Raji (cell line): ENCODE results near the gene HDAC4.

Experiments used
- POLR2A ChIP-seq: IDR thresholded peaks from 2 replicates; pipeline ENCODE4 v1.6.1; 2011; ENCODE audit warnings: low read depth, low read length, control low read depth; ENCODE audit not compliant: insufficient read depth

HDAC4 gene

DNA sequence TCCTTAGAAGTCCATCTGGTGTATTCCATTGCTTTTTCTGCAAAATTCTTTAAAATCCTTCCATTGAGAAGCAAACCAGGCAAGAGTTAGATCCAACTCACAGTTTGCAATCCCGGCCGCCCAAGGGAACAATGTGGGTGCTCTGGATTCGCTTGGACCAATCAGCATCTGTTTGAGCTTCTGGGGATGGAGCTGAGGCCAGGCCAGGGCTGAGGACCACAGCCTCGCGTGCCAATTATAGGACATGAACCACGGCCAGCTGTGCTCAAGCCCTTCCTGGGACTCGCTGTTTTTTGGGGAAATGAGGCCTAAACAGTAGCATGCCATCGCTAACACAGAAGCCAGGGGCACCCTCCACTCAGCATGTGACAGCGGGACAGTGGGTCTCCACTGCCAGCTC, 270.8 kb downstream of the HDAC4 start:
- TF ChIP-seq POLR2A = no peak

DNA sequence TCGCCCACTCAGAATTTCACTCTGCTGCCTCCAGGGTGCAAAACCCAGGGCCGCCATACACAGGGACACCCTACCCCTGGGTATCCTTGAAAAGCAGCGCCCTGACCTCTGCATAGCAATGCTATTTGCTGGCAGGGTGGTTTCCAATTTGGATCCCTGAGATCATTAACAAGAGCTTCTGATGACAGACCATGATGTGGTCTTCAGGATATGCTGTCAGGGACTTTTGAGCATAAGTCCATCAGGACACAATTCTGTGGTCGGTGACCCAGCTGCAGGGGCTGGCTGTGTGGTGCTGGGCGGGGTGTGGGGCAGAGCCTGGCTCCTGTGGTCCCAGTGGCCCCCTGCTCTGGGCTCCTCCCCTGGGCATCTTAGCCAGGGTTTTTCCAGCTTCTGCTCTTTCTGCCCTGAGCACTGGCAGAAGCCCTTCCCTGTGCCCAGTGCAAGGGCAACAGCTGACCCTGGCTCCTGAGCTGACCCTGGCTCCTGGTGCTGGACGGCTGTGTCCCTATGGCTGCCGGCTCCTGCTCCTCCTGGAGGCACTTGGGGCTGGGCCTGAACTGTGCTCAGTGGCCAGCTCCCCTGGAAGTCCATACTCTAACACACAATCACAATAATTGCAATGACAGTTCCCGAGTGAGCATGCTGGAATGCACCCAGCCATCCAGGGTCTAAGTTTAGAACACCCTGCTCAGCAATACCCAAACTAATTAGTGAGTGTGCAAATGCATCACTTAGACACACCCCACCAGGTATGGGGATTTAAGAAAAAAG, 271.5 kb downstream of the HDAC4 start:
- TF ChIP-seq POLR2A = no peak

DNA sequence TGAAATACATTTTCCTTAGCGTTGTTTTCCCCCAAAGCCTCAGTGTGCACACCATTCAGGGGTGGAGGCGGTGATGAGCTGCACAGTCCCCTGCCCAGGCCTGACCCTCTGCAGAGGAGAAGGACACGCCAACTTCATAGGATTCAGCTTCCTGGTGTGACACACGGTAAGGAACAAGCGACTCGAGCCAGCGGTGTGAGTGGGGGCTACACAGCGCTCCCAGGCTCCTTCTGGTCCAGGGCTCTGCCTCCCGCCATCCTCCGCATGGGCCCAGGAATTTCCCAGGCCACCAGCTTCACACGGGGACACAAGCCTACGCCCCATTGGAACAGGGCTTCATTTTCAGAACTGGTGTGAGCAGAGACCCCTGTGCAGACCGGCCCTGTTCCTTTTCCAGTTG, 272.1 kb downstream of the HDAC4 start:
- no peak for TF ChIP-seq POLR2A

DNA sequence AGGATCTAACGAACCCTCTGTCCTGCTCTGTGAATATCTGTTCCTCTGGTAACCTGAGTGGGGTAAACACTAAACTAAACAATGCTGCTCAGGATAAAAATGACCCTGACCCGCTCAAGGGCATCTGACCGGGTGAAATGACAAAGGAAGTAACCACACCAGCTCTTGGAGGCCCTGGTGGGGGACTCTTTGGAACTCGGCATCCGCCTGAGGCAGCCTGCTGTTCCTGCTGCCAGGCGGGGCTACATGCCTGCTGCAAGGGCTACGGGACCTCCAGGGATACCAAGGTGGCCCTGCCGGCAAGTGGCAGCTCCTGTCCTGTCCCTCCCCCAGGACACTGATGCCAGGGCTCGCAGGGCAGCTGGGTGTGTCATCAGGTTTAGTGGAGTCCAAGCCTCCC, 273.3 kb downstream of the HDAC4 start:
- TF ChIP-seq POLR2A = no peak

DNA sequence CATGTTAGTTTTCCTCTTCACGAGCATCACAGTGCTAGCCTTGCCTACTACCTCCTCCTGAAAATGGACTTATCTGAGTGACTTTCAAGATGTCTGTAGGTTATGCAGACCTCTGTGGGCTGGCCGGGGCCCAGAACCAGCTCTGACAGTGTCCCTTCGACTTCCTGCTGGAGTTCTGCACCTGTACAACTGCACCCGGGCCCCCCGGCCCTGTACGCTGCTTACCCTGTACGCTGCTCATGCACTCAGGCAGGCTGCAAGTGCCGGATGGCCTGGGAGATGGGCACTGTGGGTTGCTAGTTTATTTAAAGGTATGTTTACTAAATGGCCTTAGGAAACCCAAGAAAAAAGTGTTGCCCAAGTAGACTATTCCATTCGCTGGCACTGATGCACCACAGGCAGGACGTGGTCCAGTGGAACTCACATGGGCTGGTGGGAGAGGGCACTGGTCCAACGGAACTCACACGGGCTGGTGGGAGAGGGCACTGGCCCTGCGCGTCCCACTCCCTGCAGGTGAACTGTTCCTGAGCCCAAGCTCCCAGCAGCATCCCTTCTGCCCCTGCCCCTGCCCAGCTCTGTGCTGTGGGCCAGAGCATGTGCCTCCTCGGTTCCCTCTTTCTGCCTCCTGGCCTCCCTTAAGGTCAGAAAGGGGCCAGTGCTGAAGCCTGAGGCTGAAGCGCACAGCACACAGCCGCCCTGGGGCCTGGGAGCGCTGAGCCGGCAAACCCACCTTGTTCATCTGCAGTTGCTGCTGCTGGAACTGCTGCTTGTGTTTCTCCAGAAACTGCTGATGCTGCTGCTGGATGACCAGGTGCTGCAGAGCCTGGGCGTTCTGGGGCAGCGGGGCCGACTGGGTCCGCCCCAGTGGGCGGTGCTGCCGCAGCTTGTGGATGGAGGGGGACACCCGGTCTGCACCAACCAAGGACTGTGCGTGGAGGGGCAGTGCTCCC, 274.8 kb downstream of the HDAC4 start:
- no peak for TF ChIP-seq POLR2A

DNA sequence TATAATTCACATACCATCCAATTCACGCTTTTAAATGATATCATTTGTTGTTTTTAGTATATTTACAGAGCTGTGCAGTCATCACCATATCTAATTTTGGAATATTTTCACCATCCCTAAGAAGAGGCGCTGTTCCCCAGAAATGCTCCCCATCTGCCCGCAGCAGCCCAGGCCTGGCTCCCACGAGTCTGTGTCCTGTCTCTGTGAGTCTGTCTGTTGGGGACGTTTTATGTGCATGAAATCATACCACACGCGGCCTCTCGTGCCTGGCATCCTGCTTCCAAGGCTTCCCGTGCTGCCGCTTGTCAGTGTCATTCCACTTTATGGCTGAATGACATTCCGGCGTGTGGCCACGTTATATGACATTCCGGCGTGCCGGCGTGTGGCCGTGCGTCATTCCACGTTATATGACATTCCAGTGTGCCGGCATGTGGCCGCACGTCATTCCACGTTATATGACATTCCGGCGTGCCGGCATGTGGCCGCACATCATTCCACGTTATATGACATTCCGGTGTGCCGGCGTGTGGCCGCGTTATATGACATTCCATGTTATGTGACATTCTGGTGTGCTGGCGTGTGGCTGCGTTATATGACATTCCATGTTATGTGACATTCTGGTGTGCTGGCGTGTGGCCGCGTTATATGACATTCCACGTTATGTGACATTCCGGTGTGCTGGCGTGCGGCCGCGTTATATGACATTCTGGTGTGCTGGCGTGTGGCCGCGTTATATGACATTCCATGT, 276.5 kb downstream of the HDAC4 start:
- no peak for TF ChIP-seq POLR2A

DNA sequence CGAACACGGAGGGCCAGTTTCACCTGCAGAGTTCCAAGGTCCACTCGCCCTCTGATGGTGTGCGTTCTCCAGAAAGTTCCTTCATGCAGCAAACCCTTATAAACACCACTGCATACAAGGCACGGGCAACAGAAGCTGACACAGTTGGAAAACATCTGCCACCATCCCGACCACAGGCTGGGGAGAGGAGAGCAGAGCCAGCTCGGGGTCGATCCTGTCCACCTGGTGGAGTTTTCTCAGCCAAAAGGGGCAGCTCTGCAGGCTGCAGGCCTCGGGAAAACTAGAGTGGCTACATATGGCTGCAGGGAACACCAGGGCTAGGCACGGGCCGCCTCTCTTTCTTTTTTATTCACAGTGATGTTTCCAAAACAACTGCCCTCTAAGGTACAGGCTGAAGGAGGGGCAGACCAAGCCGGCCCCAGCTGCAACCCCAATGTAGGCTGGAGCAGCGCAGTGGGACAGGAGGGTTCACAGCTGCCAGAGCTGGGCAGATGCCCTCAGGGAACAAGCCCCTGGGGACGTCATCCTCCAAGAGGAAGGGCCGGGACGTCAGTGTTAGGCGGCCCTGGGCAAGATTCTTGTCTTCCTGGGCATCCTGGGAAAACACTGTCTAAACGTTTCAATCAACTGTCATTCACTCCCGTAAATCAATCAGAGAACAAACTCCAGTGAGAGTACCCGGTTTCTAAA, 278.3 kb downstream of the HDAC4 start:
- no peak for TF ChIP-seq POLR2A

DNA sequence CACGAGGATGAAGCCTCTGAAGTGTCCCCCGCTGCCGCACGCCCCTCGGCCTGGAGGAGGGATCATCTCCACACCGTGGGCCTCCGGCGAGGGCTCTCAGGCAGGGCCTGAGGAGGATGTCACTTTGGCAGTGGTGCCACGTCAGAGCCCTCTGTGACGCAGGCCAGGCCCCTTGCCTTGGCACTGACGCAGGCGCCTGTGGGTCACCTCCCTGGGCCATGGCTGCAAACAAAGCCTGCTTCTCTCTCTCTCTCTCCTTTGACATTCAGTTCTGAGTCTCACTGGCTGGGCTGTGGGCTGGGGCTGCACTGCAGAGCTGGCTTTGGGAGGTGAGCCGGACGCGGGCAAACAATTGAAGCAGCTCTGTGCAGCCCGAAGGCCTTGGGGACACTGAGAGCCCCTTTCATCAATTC, 279.2 kb downstream of the HDAC4 start:
- TF ChIP-seq POLR2A = no peak

DNA sequence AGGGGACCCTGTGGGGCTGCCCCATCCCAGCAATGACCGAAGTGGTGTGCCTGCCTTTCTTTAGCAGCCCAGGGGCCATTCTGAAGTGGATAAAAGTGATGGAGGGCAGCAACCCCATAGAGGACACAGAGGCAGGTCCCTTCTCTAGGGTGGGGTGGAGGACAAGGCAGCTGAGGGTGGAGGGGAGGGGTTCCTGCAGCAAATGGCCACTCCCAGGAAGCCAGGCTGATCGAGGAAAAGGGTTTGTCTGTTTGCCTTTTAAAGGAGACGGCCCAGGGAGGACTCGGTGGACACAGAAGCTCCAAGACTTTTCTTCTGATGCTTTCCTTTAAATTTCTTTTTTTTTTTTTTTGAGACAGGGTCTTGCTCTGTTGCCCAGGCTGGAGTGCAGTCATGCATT, 280.2 kb downstream of the HDAC4 start:
- TF ChIP-seq POLR2A = no peak

DNA sequence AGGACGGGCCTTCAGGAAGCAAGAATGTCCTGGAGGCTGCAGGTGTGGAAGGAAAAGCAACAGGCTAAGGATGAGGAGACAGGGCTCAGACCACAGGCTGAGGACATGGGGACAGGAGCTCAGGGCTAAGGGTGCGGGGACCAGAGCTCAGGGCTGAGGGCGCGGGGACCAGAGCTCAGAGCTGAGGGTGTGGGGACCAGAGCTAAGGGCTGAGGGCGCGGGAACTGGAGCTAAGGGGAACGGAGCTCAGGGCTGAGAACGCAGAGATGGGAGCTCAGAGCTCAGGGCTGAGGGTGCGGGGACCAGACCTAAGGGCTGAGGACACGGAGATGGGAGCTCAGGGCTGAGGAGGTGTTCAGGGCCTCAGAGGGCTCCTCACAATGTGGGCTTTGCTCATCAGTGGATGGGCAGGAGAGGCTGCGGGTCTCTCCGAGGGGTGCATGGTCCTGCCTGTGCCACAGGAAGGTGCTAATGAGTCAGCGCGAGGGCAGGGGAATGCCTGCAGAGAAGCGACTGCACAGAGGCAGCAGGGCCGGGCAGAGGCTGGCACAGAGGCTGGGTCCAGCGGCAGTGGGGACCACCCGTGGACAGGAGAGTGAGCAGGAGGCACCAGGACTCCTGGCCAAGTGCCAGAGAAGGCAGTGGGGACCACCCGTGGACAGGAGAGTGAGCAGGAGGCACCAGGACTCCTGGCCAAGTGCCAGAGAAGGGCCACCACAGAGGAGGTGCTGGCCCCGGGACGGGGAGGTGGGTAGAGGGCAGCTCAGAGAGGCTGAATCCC, 281.3 kb downstream of the HDAC4 start:
- TF ChIP-seq POLR2A = no peak

DNA sequence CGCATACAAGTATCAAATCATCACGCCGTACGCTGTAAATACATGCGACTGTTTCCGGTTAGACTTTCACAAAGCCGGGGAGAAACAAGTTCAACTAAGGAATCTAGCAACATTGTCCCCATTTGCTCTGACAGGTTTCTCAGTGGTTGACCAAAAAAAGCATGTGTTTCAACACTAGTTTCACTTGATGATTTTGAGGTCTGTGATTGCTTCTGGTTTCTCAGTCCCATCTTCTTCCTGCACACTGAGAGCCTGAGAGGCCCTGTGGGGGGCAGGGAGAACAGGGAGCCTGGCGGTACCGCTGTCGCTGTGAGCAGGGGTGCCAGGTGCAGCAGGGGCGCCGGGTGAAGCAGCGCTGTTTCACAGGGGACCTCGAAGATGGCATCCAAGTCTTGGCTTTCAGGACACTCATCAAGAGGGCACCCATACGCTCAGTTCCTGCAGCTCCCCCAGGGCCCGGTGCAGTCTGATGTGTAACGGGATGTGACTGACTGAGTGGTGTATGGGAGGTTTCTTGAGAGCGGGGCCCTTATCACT, 282.1 kb downstream of the HDAC4 start:
- TF ChIP-seq POLR2A = no peak

DNA sequence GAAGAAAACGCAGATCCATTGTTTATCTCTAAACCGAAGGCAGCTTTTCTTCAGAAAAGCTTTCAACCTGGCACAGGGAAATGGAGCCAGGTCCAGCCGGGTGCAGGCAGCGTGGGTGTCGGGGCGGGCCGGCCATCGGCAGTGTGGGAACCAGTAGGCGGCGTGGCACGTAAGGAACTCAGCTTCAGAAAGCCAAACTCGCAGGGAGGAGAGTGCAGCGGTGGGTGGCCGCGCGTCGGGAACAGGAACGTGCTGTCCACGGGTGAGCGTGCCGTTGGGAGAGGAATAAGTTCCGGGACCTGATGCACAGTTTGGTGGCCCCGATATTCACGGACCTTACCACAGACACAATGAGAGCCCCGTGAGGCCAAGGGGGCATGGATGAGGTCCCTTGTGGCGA, 282.6 kb downstream of the HDAC4 start:
- no peak for TF ChIP-seq POLR2A

DNA sequence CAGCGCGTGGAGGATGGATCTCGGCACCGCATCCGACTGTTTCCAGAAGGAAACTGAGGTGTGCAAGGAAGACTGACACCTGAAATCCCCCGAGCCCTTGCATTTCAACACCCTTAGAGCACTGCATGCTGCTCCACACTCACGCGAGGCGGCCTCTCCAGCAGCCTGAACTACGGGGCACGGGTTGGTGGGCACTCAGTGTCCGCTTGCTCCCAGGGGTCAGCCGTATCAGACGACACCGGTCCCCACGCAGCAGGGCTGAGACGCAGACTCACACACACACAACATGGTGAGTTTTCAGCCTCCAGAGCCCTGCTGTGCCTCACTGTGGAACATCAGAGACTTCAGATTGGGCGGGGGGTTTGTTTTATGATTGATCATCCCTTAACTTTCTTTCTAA, 283.0 kb downstream of the HDAC4 start:
- no peak for TF ChIP-seq POLR2A

DNA sequence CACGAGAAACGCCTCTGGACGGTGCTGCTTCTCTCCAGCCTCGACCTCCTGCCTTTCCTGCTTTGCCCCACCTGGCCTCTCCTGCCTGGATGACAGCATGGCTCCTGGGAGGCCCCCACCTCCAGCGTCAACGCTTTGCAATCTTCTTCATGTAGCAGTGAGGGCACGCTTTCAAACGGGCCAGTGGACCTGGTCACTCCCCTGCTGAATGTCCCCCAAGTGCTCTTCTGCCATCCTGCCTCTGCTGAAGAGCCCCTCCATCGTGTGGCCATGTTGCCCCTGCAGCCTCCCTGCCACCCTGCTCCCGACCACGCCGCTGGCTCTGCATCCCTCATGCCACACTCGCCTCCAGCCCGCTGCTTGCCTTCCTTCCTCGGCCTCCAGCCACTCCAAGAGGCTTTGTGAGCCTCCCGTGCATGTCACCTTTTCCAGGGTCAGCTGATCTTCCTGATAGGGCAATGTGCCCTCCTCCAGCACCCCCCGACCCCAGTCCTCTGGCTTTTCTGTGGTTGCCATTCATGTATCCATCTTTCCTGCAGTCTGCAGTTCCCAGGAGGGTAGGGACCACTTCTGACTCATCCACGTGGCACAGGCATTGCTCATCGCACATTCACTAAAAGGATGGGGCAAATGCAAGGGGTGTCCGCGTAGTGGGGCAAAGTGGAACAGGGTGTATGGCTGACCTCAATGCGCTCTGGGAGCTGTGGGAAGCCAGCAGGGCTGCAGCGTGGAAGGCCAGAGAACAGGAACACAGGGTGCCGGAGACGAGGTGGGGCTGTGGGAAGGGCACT, 284.2 kb downstream of the HDAC4 start:
- no peak for TF ChIP-seq POLR2A

DNA sequence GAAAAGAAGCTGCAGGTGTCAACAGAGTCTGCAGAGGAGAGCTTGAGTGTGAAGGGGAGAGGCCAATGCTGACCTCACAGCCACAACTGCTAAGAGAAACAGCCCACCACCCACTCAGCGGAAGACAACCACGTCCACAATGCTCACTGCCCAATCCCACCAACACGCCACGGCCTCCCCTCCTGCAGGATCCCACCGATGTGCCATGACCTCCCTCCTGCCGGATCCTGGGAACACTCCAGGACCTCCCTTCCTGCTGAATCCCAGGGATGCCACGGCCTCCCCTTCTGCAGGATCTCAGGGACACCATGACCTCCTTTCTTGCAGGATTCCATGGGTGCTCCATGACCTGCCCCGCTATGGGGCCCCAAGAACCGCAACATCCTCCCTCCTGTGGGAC, 285.2 kb downstream of the HDAC4 start:
- TF ChIP-seq POLR2A = no peak
